Measurements from ENCODE around the gene DHFR2.

DNA sequence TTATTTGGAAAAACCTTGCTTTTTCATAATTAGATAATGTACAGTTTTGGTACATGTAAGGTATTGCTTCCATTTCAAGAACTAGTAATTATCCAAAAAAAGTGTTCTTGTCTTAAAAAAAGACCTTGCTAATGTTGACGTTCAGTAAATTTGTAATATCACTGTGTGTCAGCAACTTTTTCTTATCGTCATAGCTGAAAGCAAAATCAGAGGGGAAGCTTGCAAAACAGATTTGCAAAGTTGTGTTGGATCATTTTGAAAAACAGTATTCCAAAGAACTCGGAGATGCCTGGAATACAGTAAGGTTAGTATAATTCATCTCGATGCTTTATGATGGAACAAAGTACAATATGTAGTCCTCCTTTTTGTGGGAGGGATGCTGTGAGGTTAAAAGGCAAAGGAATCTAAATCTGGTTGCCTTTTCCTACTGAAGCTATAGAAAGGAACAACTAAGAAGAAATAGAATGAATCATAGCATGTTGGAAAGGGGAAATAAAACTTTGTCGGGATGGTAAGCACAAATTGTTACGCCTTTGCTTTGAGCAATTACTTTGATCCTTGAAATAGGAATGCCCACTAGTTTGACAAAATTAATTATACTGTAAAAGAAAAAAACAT lies 1.6 kb upstream of the DHFR2 start:
- TF ChIP-seq, protein P1, sequence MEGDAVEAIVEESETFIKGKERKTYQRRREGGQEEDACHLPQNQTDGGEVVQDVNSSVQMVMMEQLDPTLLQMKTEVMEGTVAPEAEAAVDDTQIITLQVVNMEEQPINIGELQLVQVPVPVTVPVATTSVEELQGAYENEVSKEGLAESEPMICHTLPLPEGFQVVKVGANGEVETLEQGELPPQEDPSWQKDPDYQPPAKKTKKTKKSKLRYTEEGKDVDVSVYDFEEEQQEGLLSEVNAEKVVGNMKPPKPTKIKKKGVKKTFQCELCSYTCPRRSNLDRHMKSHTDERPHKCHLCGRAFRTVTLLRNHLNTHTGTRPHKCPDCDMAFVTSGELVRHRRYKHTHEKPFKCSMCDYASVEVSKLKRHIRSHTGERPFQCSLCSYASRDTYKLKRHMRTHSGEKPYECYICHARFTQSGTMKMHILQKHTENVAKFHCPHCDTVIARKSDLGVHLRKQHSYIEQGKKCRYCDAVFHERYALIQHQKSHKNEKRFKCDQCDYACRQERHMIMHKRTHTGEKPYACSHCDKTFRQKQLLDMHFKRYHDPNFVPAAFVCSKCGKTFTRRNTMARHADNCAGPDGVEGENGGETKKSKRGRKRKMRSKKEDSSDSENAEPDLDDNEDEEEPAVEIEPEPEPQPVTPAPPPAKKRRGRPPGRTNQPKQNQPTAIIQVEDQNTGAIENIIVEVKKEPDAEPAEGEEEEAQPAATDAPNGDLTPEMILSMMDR (IDR thresholded peaks at IDR 0.05 in 4 of 5, conservative IDR thresholded peaks at IDR 0.05 in 1 of 5), result no peak
- no peak for TF ChIP-seq POLR2A (IDR thresholded peaks at IDR 0.05)

Data from gastrocnemius medialis (tissue), 4 donors.